GM12878 (cell line): ENCODE results near the gene STX3. TPM values are rescaled to one million over a fixed set of nuclear protein-coding genes. Genes with fewer than 3 reads are reported as not detected.

ENCODE experiments used
- ATAC-seq: fragments of 200-7000 bp; cut with Tn5 transposase; 3 replicates; pipeline ENCODE4 v1.9.1; 2020; ENCODE audit warnings: mild to moderate bottlenecking, moderate library complexity
- BruUV-seq: library from RNA; stranded (reverse); fragments of 400-500 nt; replicated peaks from 2 replicates; lab custom pipeline; 2021; lab: Mats Ljungman, UMichigan
- CTCF ChIA-PET: fragments of 300-600 bp; sonication (Branson Sonifier 250); formaldehyde crosslinking; extraction: SDS; loops from one replicate; lab custom pipeline; 2021; ENCODE audit warnings: inconsistent platforms; lab: Yijun Ruan, JAX
- POLR2A ChIA-PET: fragments of 350-600 bp; formaldehyde crosslinking; extraction: SDS; loops from one replicate; lab custom pipeline; 2021; ENCODE audit warnings: inconsistent platforms; lab: Charles Lee
- RAD21 ChIA-PET: fragments of 300-600 bp; sonication (Branson Sonifier 250); formaldehyde crosslinking; loops from one replicate; lab custom pipeline; 2023; ENCODE audit warnings: antibody characterized with exemption; ENCODE audit not compliant: unreplicated experiment; lab: Charles Lee
- SMC1A ChIA-PET: fragments of 300-600 bp; sonication (Branson Sonifier 250); formaldehyde crosslinking; loops from one replicate; lab custom pipeline; 2023; ENCODE audit not compliant: unreplicated experiment, uncharacterized antibody; lab: Charles Lee
- DNase-seq: peaks from one replicate; pipeline ENCODE4 v3.0.0-alpha.2; 2011; ENCODE audit warnings: low read depth, low spot score
- FAIRE-seq: peaks from 3 replicates; lab custom pipeline; 2011; peaks lifted over from hg19 to GRCh38; lab: Jason Lieb, UNC
- H2AFZ ChIP-seq: 2 replicates; pipeline ENCODE4 v1.6.0; 2011; ENCODE audit warnings: low read depth, low read length, control low read depth; ENCODE audit not compliant: control insufficient read depth
- H3K27ac ChIP-seq: 2 replicates; pipeline ENCODE4 v1.5.1; 2011; ENCODE audit warnings: control low read depth; ENCODE audit not compliant: control insufficient read depth, insufficient read depth
- H3K27me3 ChIP-seq, 2 experiments: replicated peaks in 1 of 2; 2 replicates each; pipeline versions ENCODE4 v1.6.0 to v1.6.1; 2011; ENCODE audit warnings: low read length in 1 of 2; ENCODE audit not compliant: control insufficient read depth in 2 of 2, insufficient read depth in 2 of 2
- H3K36me3 ChIP-seq, 2 experiments: 2 replicates each; pipeline ENCODE4 v1.5.1; 2011; ENCODE audit warnings: low read length in 1 of 2; ENCODE audit not compliant: control insufficient read depth in 2 of 2, insufficient read depth in 2 of 2
- H3K4me1 ChIP-seq: 2 replicates; pipeline ENCODE4 v1.6.1; 2011; ENCODE audit warnings: mild to moderate bottlenecking, low read length, moderate library complexity, mixed read lengths; ENCODE audit not compliant: control insufficient read depth, insufficient read depth
- H3K4me2 ChIP-seq: 2 replicates; pipeline ENCODE4 v1.6.0; 2011; ENCODE audit warnings: control low read depth; ENCODE audit not compliant: control insufficient read depth, insufficient read depth
- H3K4me3 ChIP-seq: fragments of 200-600 bp; sonication (generic); 2 replicates; pipeline ENCODE4 v1.5.1; 2016
- H3K79me2 ChIP-seq: 2 replicates; pipeline ENCODE4 v1.6.0; 2011; ENCODE audit warnings: low read length; ENCODE audit not compliant: control insufficient read depth, insufficient read depth
- H3K9ac ChIP-seq: 2 replicates; pipeline ENCODE4 v1.8.0; 2011; ENCODE audit warnings: low read length, control low read depth, mixed read lengths; ENCODE audit not compliant: control insufficient read depth, insufficient read depth
- H3K9me3 ChIP-seq: replicated peaks from 3 replicates; pipeline ENCODE4 v1.5.1; 2011; ENCODE audit warnings: mild to moderate bottlenecking, low read length; ENCODE audit not compliant: control insufficient read depth, insufficient read depth
- H4K20me1 ChIP-seq: 2 replicates; pipeline ENCODE4 v1.6.0; 2011; ENCODE audit not compliant: control insufficient read depth, insufficient read depth
- BACH1 ChIP-seq: fragments of 450-650 bp; IDR thresholded peaks from 2 replicates; pipeline ENCODE4 v1.6.1; 2017; ENCODE audit warnings: mild to moderate bottlenecking, borderline replicate concordance
- E4F1 ChIP-seq: fragments of 450-650 bp; IDR thresholded peaks from 2 replicates; pipeline ENCODE4 v1.6.1; 2018; ENCODE audit warnings: borderline replicate concordance, mild to moderate bottlenecking; ENCODE audit not compliant: partially characterized antibody
- SPI1 ChIP-seq: IDR thresholded peaks from 2 replicates; pipeline ENCODE4 v1.6.1; 2011; ENCODE audit warnings: low read depth, mild to moderate bottlenecking, low read length, moderate library complexity, borderline replicate concordance; ENCODE audit not compliant: insufficient read depth
- USF2 ChIP-seq: IDR thresholded peaks from 2 replicates; pipeline ENCODE4 v1.6.1; 2011; ENCODE audit warnings: low read depth, low read length, improper control_type of control experiment, borderline replicate concordance
- ZBTB11 ChIP-seq: fragments of 450-650 bp; formaldehyde crosslinking; IDR thresholded peaks from 2 replicates; pipeline ENCODE4 v1.5.0; 2022; ENCODE audit warnings: mild to moderate bottlenecking, missing genetic modification characterization
- WGBS: methylation state at CpG from one replicate; pipeline ENCODE4 v1.1.6; 2016; ENCODE audit warnings: low lambda C conversion rate; ENCODE audit not compliant: insufficient replicate concordance, insufficient coverage; ENCODE audit errors: missing lambda C conversion rate; 5-methylcytosine and 5-hydroxymethylcytosine counted together
- in situ Hi-C: fragments of 300-500 bp; cut with MboI; formaldehyde crosslinking; loops from 9 replicates; pipeline ENCODE4 v1.14.3; 2018; ENCODE audit warnings: mixed read lengths
- intact Hi-C: fragments of 100-400 bp; cut with micrococcal nuclease; formaldehyde crosslinking; loops from one replicate; pipeline ENCODE4 v1.14.2; 2022; ENCODE audit not compliant: unreplicated experiment
- polyA plus RNA-seq, 11 experiments: library from polyadenylated mRNA; depleted of rRNA in 4 of 11; unstranded in 6 of 11; stranded (reverse) in 5 of 11; fragments of >200 nt; fragmentation: Nextera tagmentation in 4 of 11; fragmentation: Illumina TruSeq in 1 of 11; extraction: Ambion mirVana in 4 of 11; extraction: Trizol in 1 of 11; gene quantifications; 1 replicate in 1 of 11; 2 replicates in 10 of 11; pipeline versions ENCODE4 v1.2.1 to v1.2.3, GENCODE V29; 2011 to 2016; ENCODE audit warnings: inconsistent platforms in 2 of 11, missing spikeins in 2 of 11, low read depth in 1 of 11
- total RNA-seq, 4 experiments: library from RNA; depleted of rRNA in 3 of 4; stranded (reverse); fragments of >200 nt in 3 of 4; fragmentation: Illumina TruSeq in 1 of 4; extraction: Trizol in 1 of 4; gene quantifications; 2 replicates each; pipeline versions ENCODE4 v1.2.1 to v1.2.3, GENCODE V29; 2013 to 2021

The STX3 gene
- total and polyA plus RNA-seq, 10 of the 15 experiments (the other 5 are each of a cell fraction or from before 2014, with no cell fraction given) = 0.11 to 2.5 (median 1.1) TPM

- CTCF ChIA-PET = interaction anchor here (0.6 to 6.9 kb wide), 4 partner anchors 15 to 874 kb away, joined by 3 to 88 read pairs (median 8); no protein-coding TSS in a partner anchor
- H3K36me3 ChIP-seq = no peaks in the 10 kb centered on the region
- no peak for DNase-seq
- H3K27me3 ChIP-seq = peaks cover 0 to 6% of the 10 kb centered on the region in 2 experiments; a peak in 1 of 4 replicates
- H3K4me1 ChIP-seq = peaks cover 4% of the 10 kb centered on the region
- no peak overlapping the region for H3K4me3 ChIP-seq
- H3K79me2 ChIP-seq = no peaks in the 10 kb centered on the region
- RAD21 ChIA-PET = interaction anchor here (1.0 to 4.5 kb wide), 2 partner anchors 15 to 44 kb away, joined by 3 to 31 read pairs; no protein-coding TSS in a partner anchor
- in situ Hi-C loops (loop anchor here (5.0 to 10.0 kb wide), 2 partner anchors 45 to 498 kb away; no protein-coding TSS in a partner anchor), intact Hi-C loops (no loop called here)
- no TSS peak for BruUV-seq
- WGBS = 6% methylated on average over 4 of the region's 4 CpGs
- H3K4me2 ChIP-seq = no peak overlapping the region
- POLR2A ChIA-PET = interaction anchor here (0.7 kb wide), 1 partner anchor 16 kb away, joined by 3 read pairs; no protein-coding TSS in a partner anchor
- no peak for FAIRE-seq
- H3K27ac ChIP-seq = no peak overlapping the region
- TF ChIP-seq SPI1 (peak; percentile 50; the same call in 1 of the 2 replicates), USF2 (no peak), BACH1 (0 out of 2 replicates have a peak, but pooled peaks have one; percentile 47)
- SMC1A ChIA-PET = interaction anchor here (1.0 to 1.6 kb wide), 2 partner anchors 112 to 494 kb away, joined by 3 to 4 read pairs; no protein-coding TSS in a partner anchor
- no peak overlapping the region for H3K9ac ChIP-seq
- no peak overlapping the region for H2AFZ ChIP-seq
- peak; percentile 44 for ATAC-seq
- H3K9me3 ChIP-seq = no peaks in the 10 kb centered on the region
- H4K20me1 ChIP-seq = no peaks in the 10 kb centered on the region; the same call in 1 of the 2 replicates
These were observed 1.7 kb downstream of the STX3 start for GRCh38 chr11:59756845-59757244.

- Histone ChIP-seq H3K9ac (no peak overlapping the region), H2AFZ (no peak overlapping the region), H3K27me3 (peaks cover 0 to 6% of the 10 kb centered on the region in 2 experiments; a peak in 1 of 4 replicates), H3K4me1 (peaks cover 4% of the 10 kb centered on the region), H4K20me1 (no peaks in the 10 kb centered on the region; the same call in 1 of the 2 replicates), H3K4me3 (no peak overlapping the region), H3K36me3 (no peaks in the 10 kb centered on the region), H3K27ac (no peak overlapping the region), H3K9me3 (no peaks in the 10 kb centered on the region), H3K79me2 (no peaks in the 10 kb centered on the region), H3K4me2 (no peak overlapping the region)
- ATAC-seq (no peak), DNase-seq (no peak), FAIRE-seq (no peak)
- SMC1A ChIA-PET = no interaction called here
- intact Hi-C loops = no loop called here
- in situ Hi-C loops = loop anchor here (5.0 to 10.0 kb wide), 2 partner anchors 44 to 496 kb away; no protein-coding TSS in a partner anchor
- RAD21 ChIA-PET = no interaction called here
- no TSS peak for BruUV-seq
- CTCF ChIA-PET = interaction anchor here (2.7 to 6.9 kb wide), 2 partner anchors 13 to 43 kb away, joined by 9 to 88 read pairs; no protein-coding TSS in a partner anchor
- POLR2A ChIA-PET = no interaction called here
- 22% methylated on average over 4 of the region's 4 CpGs for WGBS
- TF ChIP-seq ZBTB11 (no peak), E4F1 (no peak)
These were observed 3.3 kb downstream of the STX3 start for GRCh38 chr11:59758401-59759037.
